GM12874 (cell line): ENCODE measurements around the gene R3HDM4.

Experiments used
- TF ChIP-seq, protein P1 (sequence below): IDR thresholded peaks from 2 replicates; pipeline ENCODE4 v1.5.1; 2011; ENCODE audit warnings: low read depth, mild to moderate bottlenecking, control low read depth, low read length, moderate library complexity; ENCODE audit not compliant: insufficient read depth

R3HDM4 gene

DNA sequence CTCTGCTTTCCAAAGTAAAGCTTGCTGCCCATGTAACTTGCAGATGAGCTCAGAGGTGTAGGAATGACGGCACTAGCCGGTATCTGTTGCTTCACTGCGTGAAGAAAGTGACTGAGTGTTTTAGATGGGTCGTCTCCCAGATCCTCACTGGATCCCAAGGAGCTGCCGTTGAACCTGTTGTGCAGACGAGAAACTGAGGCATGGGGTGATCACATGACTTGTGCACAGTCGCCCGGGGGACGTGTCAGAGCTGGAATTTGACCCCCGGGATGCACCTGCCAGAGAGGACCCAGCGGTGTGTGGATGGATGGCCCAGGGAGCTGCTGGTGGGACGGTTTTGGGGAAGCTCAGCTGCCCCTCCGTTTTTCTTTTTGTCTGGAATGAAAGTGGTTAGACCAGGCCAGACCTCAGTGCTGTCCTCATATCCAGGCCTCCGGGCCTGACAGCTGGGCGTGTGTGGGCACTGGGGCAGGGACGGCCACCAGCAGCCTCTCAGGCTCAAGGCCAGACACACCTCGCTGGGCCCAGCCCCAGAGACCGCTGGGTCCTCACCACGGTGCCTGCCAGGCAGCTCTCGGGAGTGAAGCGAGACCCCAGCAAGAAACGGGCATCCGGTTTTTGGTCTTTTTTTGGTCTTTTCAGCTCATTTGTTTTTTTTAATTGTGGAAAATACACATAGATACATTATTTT is 25.4 kb upstream of the R3HDM4 start:
- TF ChIP-seq, protein P1, sequence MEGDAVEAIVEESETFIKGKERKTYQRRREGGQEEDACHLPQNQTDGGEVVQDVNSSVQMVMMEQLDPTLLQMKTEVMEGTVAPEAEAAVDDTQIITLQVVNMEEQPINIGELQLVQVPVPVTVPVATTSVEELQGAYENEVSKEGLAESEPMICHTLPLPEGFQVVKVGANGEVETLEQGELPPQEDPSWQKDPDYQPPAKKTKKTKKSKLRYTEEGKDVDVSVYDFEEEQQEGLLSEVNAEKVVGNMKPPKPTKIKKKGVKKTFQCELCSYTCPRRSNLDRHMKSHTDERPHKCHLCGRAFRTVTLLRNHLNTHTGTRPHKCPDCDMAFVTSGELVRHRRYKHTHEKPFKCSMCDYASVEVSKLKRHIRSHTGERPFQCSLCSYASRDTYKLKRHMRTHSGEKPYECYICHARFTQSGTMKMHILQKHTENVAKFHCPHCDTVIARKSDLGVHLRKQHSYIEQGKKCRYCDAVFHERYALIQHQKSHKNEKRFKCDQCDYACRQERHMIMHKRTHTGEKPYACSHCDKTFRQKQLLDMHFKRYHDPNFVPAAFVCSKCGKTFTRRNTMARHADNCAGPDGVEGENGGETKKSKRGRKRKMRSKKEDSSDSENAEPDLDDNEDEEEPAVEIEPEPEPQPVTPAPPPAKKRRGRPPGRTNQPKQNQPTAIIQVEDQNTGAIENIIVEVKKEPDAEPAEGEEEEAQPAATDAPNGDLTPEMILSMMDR = no peak

DNA sequence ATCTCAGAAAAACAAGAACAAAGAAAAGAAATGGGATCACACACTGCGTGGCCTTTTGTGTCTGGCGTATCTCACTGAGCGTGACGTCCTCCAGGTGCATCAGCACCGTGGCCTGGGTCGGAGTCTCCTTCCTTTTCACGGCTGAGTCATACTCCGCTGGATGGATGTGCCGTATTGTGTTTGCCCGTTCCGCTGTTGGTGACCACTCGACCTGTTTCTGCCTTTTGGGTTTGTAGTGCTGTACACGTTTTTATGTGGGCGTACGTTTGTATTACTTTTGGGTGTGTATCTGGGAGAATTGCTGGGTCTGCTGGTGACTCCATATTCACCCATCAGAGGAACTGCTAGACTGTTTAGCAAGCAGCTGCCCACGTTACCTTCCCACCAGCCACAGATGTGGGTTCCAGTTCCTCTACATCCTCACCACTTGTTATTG is 24.3 kb upstream of the R3HDM4 start:
- TF ChIP-seq, protein P1 = no peak

DNA sequence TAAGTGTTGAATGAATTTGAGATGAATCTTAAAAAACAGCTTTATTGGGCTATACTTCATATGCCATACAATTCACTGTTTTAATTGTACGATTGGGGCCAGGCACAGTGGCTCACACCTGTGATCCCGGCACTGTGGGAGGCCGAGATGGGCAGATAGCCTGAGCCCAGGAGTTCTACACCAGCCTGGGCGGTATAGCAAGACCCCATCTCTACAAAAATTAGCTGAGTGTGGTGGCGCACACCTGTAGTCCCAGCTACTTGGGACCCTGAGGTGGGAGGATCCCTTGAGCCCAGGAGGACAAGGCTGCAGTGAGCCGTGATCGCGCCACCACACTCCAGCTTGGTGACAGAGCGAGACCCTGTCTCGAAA is 23.1 kb upstream of the R3HDM4 start:
- TF ChIP-seq, protein P1 = no peak

DNA sequence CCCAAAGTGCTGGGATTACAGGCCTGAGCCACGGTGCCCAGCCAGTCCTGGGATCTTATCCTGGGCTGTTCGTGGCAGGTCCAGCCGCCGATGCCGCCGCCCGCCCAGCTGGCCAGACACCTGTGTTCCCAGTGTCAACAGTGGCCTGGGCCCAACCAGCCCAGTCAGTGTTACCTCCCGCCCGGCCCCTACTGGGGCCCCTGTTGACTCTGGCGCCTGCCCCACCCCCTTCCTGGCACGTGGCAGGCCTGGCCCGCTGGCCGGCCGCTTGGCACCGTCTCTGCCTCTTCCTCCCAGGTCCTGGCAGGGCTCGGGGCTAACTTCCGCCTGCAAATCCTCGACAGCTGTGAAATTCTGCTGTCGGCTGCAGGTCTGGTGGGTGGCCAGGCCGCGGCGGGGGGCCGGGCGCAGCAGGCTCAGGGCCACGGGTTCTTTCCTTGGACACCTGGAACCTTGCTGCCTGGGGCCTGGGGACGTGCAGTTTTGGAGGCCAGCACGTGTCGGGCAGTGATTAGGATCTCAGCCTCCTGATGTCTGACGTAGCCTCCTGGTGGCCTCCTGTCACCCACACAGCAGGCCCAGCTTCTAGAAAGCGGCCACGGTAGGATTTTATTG is 22.0 kb upstream of the R3HDM4 start:
- TF ChIP-seq, protein P1 = no peak

DNA sequence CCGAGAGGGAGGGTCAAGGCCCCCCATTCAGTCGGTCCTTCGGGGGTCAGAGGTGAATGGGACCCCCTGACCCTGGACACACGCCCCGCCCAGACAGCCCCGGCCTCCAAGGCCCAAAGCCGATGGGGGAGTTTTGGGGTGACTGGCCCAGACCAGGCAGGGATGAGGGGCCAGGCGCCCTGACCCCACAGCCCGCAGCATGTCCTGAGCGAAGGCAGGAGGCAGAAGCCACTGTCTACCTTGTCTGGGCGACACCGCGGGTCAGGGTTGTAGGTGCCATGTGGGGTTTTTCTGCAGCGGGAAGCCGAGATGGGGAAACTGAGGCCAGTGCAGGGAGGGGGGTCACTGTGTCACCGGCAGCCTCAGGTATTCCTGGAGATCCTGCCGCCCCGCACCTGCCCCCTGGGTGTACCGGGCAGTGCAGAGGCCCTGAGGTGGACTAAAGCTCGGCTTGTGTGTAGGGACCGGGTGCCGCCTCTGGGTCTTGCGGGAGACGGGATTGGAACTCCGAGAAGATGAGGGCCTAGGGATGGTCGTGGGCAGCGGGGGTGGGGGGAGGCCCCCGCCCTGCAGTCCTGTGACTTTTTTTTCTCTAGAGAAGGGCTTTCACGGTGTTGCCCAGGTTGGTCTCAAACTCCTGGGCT is 21.3 kb upstream of the R3HDM4 start:
- TF ChIP-seq, protein P1 = no peak

DNA sequence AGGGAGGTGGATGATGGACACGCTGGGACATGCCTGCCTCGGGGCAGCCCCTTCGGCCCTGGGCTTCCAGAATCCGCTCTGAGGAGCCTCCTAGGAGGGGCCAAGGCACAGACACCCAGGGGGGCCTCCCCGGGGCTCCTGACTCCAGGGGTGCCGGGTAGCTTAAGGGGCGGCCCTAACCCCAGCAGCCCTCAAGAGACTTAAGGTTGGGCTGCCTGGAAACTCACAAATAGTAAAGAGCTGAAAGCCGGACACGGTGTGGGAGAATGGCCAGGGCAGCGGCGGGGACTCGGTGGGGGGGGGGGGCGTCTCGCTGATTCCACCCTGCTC is 20.5 kb upstream of the R3HDM4 start:
- TF ChIP-seq, protein P1 = no peak

DNA sequence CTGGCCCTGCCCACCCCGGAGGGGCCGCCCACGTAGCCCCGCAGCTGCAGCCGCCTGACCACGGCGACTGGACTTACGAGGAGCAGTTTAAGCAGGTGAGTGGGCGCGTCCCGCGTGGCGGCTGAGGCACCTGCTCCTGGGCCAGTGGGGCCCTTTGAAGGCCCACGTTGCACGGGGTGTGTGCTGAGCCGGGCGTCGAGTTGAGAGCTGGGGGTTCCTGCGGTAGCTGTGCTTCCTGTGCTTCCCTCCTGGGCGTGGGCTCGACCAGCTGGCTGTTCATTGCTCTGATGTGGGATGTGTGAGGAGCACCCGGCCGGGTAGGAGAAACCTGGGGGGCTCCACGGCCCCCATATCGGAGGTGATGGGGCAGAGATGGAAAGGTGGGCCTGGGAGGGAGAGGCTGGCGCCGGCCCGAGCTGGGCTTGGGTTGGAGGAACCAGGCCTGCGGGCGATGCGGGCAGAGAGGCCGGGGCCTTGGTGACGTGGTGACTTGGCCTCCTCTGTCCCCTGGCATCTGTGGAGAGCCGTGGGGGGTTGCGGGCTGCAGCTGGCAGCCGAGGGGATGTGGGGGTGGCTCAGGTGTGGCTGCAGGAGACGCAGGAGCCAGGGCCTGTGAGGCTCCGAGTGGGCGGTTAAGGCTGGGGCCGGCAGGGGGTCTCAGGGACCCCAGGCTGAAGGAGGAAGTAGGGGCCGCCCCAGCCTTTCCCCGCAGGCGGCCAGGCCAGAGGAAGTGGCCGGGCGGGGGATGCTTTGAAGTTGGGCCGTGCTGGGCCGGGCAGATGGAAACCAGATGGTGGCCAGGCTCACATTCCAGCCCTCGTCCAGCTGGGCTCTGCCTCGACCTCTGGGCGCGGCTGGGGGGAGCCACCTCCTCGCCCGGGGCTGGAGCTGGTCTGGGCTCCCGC is 19.9 kb upstream of the R3HDM4 start:
- TF ChIP-seq, protein P1 = no peak
